HK-2 (cell line): ENCODE measurements around the gene C1QTNF8.
A peak's percentile ranks its signal among the peaks of the same experiment; 100 is the strongest.

Source experiments
- DNase-seq: peaks from one replicate; pipeline ENCODE4 v3.0.0-alpha.2; 2018; ENCODE audit not compliant: unreplicated experiment

Gene C1QTNF8

DNA sequence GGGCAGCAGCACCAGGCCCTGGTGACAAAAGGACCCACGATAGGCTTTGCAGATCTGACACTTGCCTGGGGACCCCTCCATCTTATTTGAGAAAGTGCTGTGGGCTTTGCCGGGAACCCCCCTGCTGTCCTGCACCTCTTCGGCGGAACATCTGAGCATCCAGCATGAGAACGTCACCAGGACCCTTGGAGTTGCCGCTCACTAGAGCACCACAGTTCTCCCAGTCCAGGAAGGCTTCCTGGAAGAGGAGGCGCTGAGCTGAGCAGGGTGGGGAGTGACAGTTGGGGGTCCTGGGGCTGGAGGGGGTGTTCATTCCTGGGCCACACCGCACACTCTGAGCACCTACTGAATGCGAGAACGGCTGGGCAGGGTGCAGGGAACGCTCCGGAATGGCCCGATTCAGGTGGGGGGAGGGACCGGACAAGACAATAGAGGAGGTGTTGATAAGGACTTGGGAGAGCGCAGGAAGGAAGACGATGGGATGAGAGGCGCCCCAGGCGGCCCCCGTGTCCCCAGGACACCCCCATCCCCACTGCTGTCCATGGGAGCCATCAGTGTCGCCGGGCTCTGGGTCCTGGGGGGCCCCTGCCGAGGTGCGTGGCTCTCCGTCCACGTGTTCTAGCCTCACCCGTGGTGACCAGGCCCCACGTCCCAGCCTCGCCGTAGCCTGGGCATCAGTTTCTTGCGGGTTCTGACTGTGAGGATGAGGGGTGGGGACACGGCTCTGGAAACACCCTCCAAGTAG is 32.1 kb upstream of the C1QTNF8 start:
- no peak for DNase-seq

GRCh38 chr16:1127101-1127500 is 31.1 kb upstream of the C1QTNF8 start:
- no peak for DNase-seq

DNA sequence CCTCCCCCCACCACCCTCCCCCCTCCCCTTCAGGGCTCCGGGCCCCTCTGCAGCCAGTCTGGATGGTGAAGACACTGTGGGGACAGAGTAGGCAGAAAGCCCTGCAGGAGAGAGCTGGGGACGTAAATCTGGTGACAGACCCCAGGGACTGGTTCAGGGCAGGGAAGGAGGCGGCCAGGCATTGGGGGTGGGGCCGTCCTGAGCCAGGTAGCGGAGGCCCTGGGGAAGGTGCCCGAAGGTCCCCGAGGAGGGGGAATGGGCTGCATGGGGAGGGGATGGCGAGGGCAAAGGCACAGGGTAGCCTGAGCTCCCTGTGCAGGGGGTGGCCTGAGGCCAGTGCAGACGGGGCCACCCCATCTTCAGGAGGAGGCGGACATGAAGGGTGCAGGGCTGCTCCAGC is 30.5 kb upstream of the C1QTNF8 start:
- no peak for DNase-seq

GRCh38 chr16:1126044-1126443 is 30.0 kb upstream of the C1QTNF8 start:
- DNase-seq = no peak

- peak; percentile 34 for DNase-seq
Measured at GRCh38 chr16:1125471-1125870, 29.4 kb upstream of the C1QTNF8 start.

DNA sequence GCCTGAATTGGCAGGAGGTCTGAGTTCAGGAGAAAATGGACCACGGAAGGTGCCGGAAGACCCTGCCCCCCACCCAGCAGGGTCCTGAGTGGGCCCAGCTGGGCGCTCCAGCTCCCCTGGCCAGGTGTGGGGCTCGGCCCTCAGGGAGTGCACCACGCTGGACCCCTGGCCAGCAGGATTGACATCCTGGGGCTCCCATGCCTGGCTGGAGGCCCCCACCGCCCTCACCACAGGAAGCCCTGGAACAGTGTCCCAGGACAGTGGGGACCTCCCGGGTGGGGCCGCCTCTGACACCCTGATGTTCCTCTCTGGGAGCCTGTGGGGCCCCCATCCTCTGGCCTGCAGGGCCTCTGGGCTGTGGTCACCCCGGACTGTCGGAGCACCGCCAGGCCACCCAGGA is 28.8 kb upstream of the C1QTNF8 start:
- no peak for DNase-seq

GRCh38 chr16:1124291-1124690 is 28.2 kb upstream of the C1QTNF8 start:
- DNase-seq = no peak

- no peak for DNase-seq
Measured at GRCh38 chr16:1123525-1124230, 27.6 kb upstream of the C1QTNF8 start.

GRCh38 chr16:1122398-1122765 is 26.3 kb upstream of the C1QTNF8 start:
- no peak for DNase-seq

- peak; percentile 26 for DNase-seq
Measured at GRCh38 chr16:1121601-1122397, 25.8 kb upstream of the C1QTNF8 start.

- no peak for DNase-seq
Measured at GRCh38 chr16:1121009-1121408, 25.0 kb upstream of the C1QTNF8 start.

DNA sequence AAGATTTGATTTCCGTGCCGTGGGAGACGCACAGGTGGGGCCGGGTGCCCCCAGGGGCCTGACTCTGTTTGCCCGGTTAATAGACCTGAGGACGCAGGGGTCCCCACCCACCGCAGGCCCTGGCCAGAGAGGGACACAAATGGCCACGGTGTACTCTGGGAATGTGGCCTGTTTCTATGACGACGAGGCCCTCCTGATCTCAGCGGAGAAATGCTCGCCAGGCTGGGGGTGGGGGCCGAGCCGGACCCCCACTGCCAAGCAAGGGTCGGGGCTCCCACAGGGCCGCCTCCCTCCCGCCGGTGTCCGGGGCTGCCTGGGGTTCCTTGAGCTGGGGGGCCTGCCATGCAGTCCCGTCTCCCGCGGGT is 24.5 kb upstream of the C1QTNF8 start:
- DNase-seq = no peak

DNA sequence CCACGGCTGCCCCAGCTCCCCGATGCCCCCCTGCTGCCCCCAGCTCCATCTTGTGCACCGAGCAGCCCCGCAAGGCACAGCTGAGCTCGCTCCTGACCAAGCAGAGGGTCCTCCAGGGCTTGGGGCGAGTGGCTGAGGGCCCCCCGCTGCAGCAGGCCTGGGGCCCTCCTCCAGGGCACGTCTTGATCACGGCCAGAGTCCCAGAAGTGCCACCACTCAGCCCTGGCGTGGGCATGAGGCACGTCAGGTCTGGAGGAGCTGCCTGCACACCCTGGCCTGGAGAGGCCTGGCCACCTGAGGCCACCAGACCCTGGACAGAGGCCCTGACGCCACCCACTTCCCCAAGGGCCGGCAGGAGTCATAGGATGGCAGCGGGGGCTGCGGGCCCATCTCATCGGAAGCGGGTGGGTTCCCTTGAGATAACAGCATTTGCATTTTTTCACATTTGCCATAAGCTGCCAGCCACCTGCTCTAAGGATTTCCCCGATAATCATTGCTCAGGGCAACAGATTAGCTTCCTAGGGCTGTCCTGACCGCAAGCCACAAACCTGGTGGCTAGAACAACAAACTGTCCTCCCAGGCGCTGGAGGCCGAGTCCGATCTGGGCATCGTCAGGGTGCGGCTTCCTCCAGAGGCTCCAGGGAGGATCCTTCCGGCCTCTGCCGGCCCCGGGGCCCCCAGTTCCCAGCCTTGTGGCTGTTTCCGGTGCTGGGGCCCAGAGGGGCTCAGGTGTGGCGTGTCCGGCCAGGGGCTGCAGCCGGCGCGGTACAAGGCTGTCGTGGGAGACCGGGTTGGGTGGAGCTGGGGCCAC is 23.9 kb upstream of the C1QTNF8 start:
- peak; percentile 69 for DNase-seq

DNA sequence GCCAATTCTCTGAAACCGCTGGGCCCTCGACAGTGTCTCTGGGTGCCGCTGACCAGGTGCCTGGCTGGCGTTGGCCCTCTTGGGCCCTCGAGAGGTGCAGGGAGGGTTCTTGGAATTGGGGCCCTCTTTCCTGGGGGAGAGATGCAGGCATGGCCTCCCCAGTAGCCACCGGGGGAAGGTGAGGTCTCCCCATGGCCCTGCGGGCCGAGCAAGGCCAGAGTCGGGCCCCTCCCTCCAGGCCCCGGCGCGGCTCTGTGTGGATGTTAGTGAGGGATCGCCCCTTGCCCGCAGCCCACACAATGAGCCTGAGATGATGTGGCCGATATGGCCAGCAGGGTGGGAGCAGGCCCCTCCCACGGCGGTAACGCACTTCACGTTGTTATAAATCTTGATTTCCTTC is 23.1 kb upstream of the C1QTNF8 start:
- DNase-seq = no peak

DNA sequence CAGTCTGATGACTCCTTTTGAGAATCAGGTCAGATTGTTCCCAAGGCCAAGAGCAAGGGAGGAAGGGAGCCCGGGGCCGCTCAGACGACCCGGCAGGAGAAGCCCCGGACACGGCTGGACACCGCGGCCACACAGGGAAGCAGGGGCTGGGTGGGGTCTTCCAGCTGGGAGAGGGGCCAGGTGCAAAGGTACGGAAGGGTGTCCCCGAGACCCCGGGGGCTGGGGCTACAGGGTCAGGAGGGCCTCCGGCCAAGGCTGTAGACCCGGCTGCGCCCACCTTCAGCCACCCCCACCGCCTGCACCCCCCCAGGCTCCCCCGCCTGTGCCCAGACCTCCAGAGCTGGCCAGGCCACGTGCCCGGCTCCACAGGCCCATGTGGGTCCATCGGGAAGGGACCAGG is 21.9 kb upstream of the C1QTNF8 start:
- DNase-seq = no peak

- no peak for DNase-seq
Measured at GRCh38 chr16:1117176-1117900, 21.3 kb upstream of the C1QTNF8 start.

DNA sequence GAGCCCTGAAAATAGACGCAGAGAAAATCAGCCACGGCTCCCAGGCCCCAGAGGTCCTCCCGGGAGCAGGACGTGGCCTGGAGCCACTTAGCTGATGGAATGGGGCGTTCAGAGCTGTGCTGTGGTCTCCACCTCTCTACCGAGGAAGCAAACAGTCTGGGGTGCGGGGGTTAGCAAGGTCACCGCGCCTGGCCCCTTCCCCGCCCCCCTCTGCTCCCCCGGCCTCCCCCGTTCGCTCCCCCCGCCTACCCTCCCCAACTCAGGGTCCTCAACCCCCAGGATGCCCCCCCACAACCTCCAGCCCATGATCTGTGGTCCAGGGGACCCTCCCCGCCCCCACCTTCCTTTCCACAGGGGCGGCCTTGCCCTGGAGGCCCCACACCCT is 20.6 kb upstream of the C1QTNF8 start:
- DNase-seq = no peak

DNA sequence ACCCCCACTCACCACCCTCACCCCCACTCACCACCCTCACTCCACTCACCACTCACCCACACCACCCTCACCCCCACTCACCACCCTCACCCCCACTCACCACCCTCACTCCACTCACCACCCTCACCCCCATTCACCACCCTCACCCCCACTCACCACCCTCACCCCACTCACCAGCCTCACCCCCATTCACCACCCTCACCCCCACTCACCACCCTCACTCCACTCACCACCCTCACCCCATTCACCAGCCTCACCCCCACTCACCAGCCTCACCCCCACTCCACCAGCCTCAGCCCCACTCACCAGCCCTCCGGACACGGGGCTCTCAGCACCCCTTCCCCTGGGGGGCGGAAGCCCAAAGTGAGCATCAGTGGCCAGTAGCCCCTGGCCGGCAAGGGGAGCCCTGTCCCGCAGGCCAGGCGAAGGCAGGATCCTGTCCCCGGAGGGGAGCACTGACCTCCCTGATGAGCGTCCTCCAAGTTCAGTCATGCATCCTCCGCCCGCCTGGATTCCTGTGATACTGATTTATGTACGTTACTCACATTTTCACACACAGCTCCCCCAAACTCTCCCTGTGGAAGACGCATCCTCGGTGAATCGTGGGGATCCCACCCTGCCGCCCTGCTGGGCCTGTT is 18.0 kb upstream of the C1QTNF8 start:
- no peak for DNase-seq

DNA sequence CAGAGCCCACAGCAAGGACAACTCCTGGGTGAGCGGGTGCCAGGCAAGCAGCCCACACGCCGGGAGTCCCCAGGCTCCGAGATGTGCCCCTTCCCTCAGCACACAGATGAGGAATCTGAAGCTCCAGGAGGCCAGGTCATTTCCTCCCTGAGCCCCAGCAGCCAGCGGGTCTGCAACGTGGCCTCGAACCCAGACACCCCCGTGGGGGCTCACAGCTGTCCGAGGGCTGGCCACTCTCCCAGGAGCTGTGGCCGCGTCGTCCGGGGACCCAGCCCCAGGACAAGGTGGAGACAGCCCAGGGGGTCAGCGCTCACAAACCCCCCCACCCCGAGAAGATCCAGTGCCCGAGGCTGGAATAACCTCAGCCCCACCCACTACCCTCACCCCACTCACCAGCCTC is 17.4 kb upstream of the C1QTNF8 start:
- no peak for DNase-seq

- DNase-seq = no peak
Measured at GRCh38 chr16:1112506-1113184, 16.6 kb upstream of the C1QTNF8 start.
